Activated T-helper 9 cell treated with anti-CD3 and anti-CD28 coated beads, Interleukin-2, amount 50 U/mL, for 16 hours (primary cell): Measurements from ENCODE around the gene ETFB.

Experiments used
- DNase-seq: peaks from one replicate; pipeline ENCODE4 v3.0.0-alpha.2; 2020; ENCODE audit warnings: low read depth

Gene ETFB

GRCh38 chr19:51351266-51351990 is 14.8 kb downstream of the ETFB start:
- no peak for DNase-seq

- no peak for DNase-seq
Measured at GRCh38 chr19:51347209-51347928, 18.8 kb downstream of the ETFB start.

- no peak for DNase-seq
Measured at GRCh38 chr19:51346742-51347141, 19.4 kb downstream of the ETFB start.

GRCh38 chr19:51345076-51345620 is 21.0 kb downstream of the ETFB start:
- DNase-seq = no peak

- DNase-seq = no peak
Measured at GRCh38 chr19:51342631-51343569, 23.3 kb downstream of the ETFB start.

- DNase-seq = no peak
Measured at GRCh38 chr19:51341976-51342580, 24.1 kb downstream of the ETFB start, which contains the start of gene VSIG10L. Gene VSIG10L, minus strand, starts transcription at chr19:51342139. Its CDS starts 15 bp downstream, at chr19:51342124.

GRCh38 chr19:51341066-51341465 is 25.1 kb downstream of the ETFB start:
- DNase-seq = no peak

GRCh38 chr19:51339687-51340656 is 26.2 kb downstream of the ETFB start:
- peak; percentile 90 for DNase-seq

GRCh38 chr19:51339313-51339686 is 26.9 kb downstream of the ETFB start:
- no peak for DNase-seq

- peak; percentile 82 for DNase-seq
Measured at GRCh38 chr19:51338563-51339312, 27.4 kb downstream of the ETFB start.

- no peak for DNase-seq
Measured at GRCh38 chr19:51337861-51338562, 28.2 kb downstream of the ETFB start.

GRCh38 chr19:51337141-51337860 is 28.9 kb downstream of the ETFB start:
- no peak for DNase-seq

GRCh38 chr19:51333836-51334460 is 32.2 kb downstream of the ETFB start:
- DNase-seq = no peak

- DNase-seq = no peak
Measured at GRCh38 chr19:51331716-51332115, 34.5 kb downstream of the ETFB start.

- no peak for DNase-seq
Measured at GRCh38 chr19:51331193-51331592, 35.0 kb downstream of the ETFB start.

- DNase-seq = no peak
Measured at GRCh38 chr19:51330366-51330765, 35.8 kb downstream of the ETFB start.

- DNase-seq = no peak
Measured at GRCh38 chr19:51329411-51329810, 36.8 kb downstream of the ETFB start.
